HepG2 (cell line): ENCODE data around the gene TBC1D14. TPM values are rescaled to one million over a fixed set of nuclear protein-coding genes. Genes with fewer than 3 reads are reported as not detected.

Experiments
- AGO2 ChIP-seq: fragments of 200-400 bp; formaldehyde crosslinking; optimal IDR thresholded peaks from 2 replicates; pipeline ENCODE3; 2017; ENCODE audit warnings: mild to moderate bottlenecking, low read depth, low read length, moderate library complexity
- CBX1 ChIP-seq: IDR thresholded peaks from one replicate; pipeline ENCODE4 v1.6.1; 2016; ENCODE audit warnings: antibody characterized with exemption, low read depth
- E2F1 ChIP-seq: sonication (generic); formaldehyde crosslinking; IDR thresholded peaks from 2 replicates; pipeline ENCODE4 v1.5.0; 2020; ENCODE audit warnings: missing genetic modification reagents
- GLMP ChIP-seq: sonication (generic); formaldehyde crosslinking; IDR thresholded peaks from 2 replicates; pipeline ENCODE4 v1.9.0; 2021; ENCODE audit warnings: missing genetic modification reagents, mild to moderate bottlenecking, borderline replicate concordance
- NBN ChIP-seq: fragments of 450-650 bp; conservative IDR thresholded peaks from 2 replicates; pipeline ENCODE4 v1.6.1; 2017
- NR3C1 ChIP-seq: sonication (generic); formaldehyde crosslinking; IDR thresholded peaks from 2 replicates; pipeline ENCODE4 v1.4.0; 2020; ENCODE audit warnings: missing genetic modification reagents
- SMYD3 ChIP-seq: sonication (generic); formaldehyde crosslinking; IDR thresholded peaks from 2 replicates; pipeline ENCODE4 v1.8.1; 2023; ENCODE audit warnings: mild to moderate bottlenecking, missing genetic modification reagents
- TAF1 ChIP-seq: sonication (generic); formaldehyde crosslinking; IDR thresholded peaks from 2 replicates; pipeline ENCODE4 v1.4.0; 2020; ENCODE audit warnings: missing genetic modification reagents
- TAF15 ChIP-seq: fragments of 200-400 bp; formaldehyde crosslinking; IDR thresholded peaks from one replicate; pipeline ENCODE4 v1.6.1; 2018; ENCODE audit warnings: mild to moderate bottlenecking, low read depth, low read length; ENCODE audit not compliant: poor library complexity, severe bottlenecking
- ZNF142 ChIP-seq: sonication (generic); formaldehyde crosslinking; IDR thresholded peaks from 2 replicates; pipeline ENCODE4 v1.4.0; 2020; ENCODE audit warnings: missing genetic modification reagents
- ZNF143 ChIP-seq: sonication (generic); formaldehyde crosslinking; IDR thresholded peaks from 2 replicates; pipeline ENCODE4 v1.4.0; 2020; ENCODE audit warnings: missing genetic modification reagents
- ZNF18 ChIP-seq: sonication (generic); formaldehyde crosslinking; IDR thresholded peaks from 2 replicates; pipeline ENCODE4 v1.8.0; 2022; ENCODE audit warnings: mild to moderate bottlenecking, missing genetic modification reagents; ENCODE audit not compliant: insufficient replicate concordance
- ZNF33B ChIP-seq: sonication (generic); formaldehyde crosslinking; IDR thresholded peaks from 2 replicates; pipeline ENCODE4 v1.5.1; 2020; ENCODE audit warnings: mild to moderate bottlenecking, missing genetic modification reagents
- ZNF788 ChIP-seq: sonication (generic); formaldehyde crosslinking; IDR thresholded peaks from 2 replicates; pipeline ENCODE4 v1.5.0; 2020; ENCODE audit warnings: mild to moderate bottlenecking, missing genetic modification reagents, borderline replicate concordance
- ZNF878 ChIP-seq: sonication (generic); formaldehyde crosslinking; IDR thresholded peaks from 2 replicates; pipeline ENCODE4 v1.8.1; 2023; ENCODE audit warnings: mild to moderate bottlenecking, missing genetic modification reagents, moderate library complexity
- polyA plus RNA-seq, 8 experiments: library from polyadenylated mRNA; depleted of rRNA in 3 of 8; stranded (reverse) in 7 of 8; unstranded in 1 of 8; fragments of >200 nt; fragmentation: Illumina TruSeq in 4 of 8; extraction: Trizol in 4 of 8; gene quantifications; 2 replicates each; pipeline versions ENCODE4 v1.2.1 to v1.2.3, GENCODE V29; 2011 to 2016; ENCODE audit warnings: low read depth in 4 of 8, missing spikeins in 1 of 8, mixed read lengths in 1 of 8; ENCODE audit not compliant: insufficient read depth in 1 of 8
- total RNA-seq, 5 experiments: library from RNA; depleted of rRNA; stranded (reverse); fragments of >200 nt; fragmentation: Illumina TruSeq; extraction: Trizol; gene quantifications; 2 replicates each; pipeline ENCODE4 v1.2.3, GENCODE V29; 2016; ENCODE audit warnings: low read depth in 1 of 5

TBC1D14 gene
- total and polyA plus RNA-seq, 2 of the 13 experiments (the other 11 are each of a cell fraction or from before 2014, with no cell fraction given), result 29.5 to 46.5 TPM

- TF ChIP-seq ZNF18 (CRISPR knock-in tag) (no peak), ZNF142 (no peak), AGO2 (no peak), TAF15 (no peak), CBX1 (no peak), NBN (no peak), E2F1 (0 out of 2 replicates have a peak, but pooled peaks have one; percentile 17), ZNF143 (CRISPR knock-in tag) (no peak), TAF1 (CRISPR knock-in tag) (no peak), NR3C1 (CRISPR knock-in tag) (no peak), ZNF788 (CRISPR knock-in tag) (no peak), GLMP (CRISPR knock-in tag) (no peak), ZNF878 (0 out of 2 replicates have a peak, but pooled peaks have one; percentile 57), SMYD3 (CRISPR knock-in tag) (no peak), ZNF33B (no peak)
Observed at GRCh38 chr4:6986072-6986780, 76.6 kb downstream of the TBC1D14 start (continued).
